Smooth muscle cell (in vitro differentiated cells): ENCODE data around the gene PIP5K1C. TPM values are rescaled to one million over a fixed set of nuclear protein-coding genes. Genes with fewer than 3 reads are reported as not detected.

Source experiments
- DNase-seq: peaks from one replicate; lab custom pipeline; 2025; ENCODE audit not compliant: unreplicated experiment; lab: John Stamatoyannopoulos, UW
- H2AFZ ChIP-seq: fragments of 200-600 bp; sonication (generic); 2 replicates; pipeline ENCODE4 v1.6.0; 2016; ENCODE audit warnings: antibody characterized with exemption, low read depth, mild to moderate bottlenecking
- H3F3A ChIP-seq: fragments of 200-600 bp; sonication (generic); 2 replicates; pipeline ENCODE4 v1.6.0; 2017; ENCODE audit warnings: antibody characterized with exemption, low read depth
- H3K27ac ChIP-seq: fragments of 200-600 bp; sonication (generic); 2 replicates; pipeline ENCODE4 v1.5.1; 2016; ENCODE audit warnings: low read depth, mild to moderate bottlenecking
- H3K27me3 ChIP-seq: fragments of 200-600 bp; sonication (generic); 2 replicates; pipeline ENCODE4 v1.6.1; 2016; ENCODE audit warnings: low read depth, mild to moderate bottlenecking
- H3K36me3 ChIP-seq: fragments of 200-600 bp; sonication (generic); 2 replicates; pipeline ENCODE4 v1.5.1; 2016; ENCODE audit warnings: low read depth
- H3K4me1 ChIP-seq: fragments of 200-600 bp; sonication (generic); 2 replicates; pipeline ENCODE4 v1.5.1; 2016; ENCODE audit warnings: low read depth
- H3K4me2 ChIP-seq: fragments of 200-600 bp; sonication (generic); 2 replicates; pipeline ENCODE4 v1.6.0; 2016; ENCODE audit warnings: mild to moderate bottlenecking
- H3K4me3 ChIP-seq: fragments of 200-600 bp; sonication (generic); 2 replicates; pipeline ENCODE4 v1.5.1; 2016; ENCODE audit warnings: mild to moderate bottlenecking
- H3K79me2 ChIP-seq: fragments of 200-600 bp; sonication (generic); 2 replicates; pipeline ENCODE4 v1.6.0; 2016; ENCODE audit warnings: low read depth, mild to moderate bottlenecking
- H3K9ac ChIP-seq: fragments of 200-600 bp; sonication (generic); 2 replicates; pipeline ENCODE4 v1.6.0; 2016; ENCODE audit warnings: low read depth
- H3K9me3 ChIP-seq: fragments of 200-600 bp; sonication (generic); replicated peaks from 2 replicates; pipeline ENCODE4 v1.5.1; 2016; ENCODE audit warnings: low read depth
- H4K20me1 ChIP-seq: fragments of 200-600 bp; sonication (generic); 2 replicates; pipeline ENCODE4 v1.6.0; 2016; ENCODE audit warnings: low read depth
- WGBS: methylation state at CpG from one replicate; pipeline ENCODE4 v1.1.7; 2016; ENCODE audit warnings: low lambda C conversion rate; 5-methylcytosine and 5-hydroxymethylcytosine counted together
- polyA plus RNA-seq: library from polyadenylated mRNA; unstranded; fragments of >200 nt; fragmentation: Nextera tagmentation; extraction: Ambion mirVana; gene quantifications from 2 replicates; pipeline ENCODE4 v1.2.1, GENCODE V29; 2016
- total RNA-seq: library from RNA; depleted of rRNA; stranded (reverse); fragments of >200 nt; gene quantifications from 2 replicates; pipeline ENCODE4 v1.2.3, GENCODE V29; 2014
- TF ChIP-seq, protein P1 (sequence below): fragments of 200-600 bp; sonication (generic); IDR thresholded peaks from 2 replicates; pipeline ENCODE4 v1.5.1; 2017; ENCODE audit warnings: borderline replicate concordance, mild to moderate bottlenecking, antibody characterized with exemption; ENCODE audit not compliant: insufficient read depth, poor library complexity, severe bottlenecking

The PIP5K1C gene
- total and polyA plus RNA-seq, 2 experiments from 2014 or later: 13.2 to 27.2 TPM

DNA sequence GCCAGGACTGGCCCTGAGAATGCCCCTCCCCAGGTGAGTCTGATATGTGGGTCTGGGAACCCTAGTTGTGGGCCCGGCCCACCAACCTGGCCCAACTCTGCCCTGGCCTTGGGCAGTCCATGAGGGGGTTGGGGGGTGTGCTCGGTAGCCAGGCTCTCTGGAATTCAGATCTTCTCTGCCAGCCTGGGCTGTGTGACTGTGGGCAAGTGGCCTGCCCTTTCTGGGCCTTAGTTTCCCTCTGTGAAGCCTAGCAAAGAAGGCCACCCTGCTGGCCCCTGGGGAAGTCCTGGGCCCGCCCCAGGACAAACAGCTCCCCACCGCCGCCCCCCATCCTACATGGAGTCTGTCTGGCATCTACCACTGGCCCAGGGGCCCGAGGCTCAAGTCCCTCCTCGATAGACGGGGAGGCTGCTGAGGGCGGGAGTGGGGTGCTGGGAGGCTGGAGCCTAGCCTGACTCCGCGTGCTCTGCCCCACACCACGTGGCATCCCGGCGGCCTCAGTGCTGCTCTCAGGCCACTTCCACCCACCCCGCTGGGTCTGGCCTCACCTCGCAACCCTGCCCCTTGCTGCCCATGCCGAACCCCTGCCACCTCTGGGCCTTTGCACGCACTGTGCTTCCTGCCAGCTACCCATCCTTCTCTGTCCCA lies 85.3 kb downstream of the PIP5K1C start:
- Histone ChIP-seq H4K20me1 (no peaks in the 10 kb centered on the region), H3K4me3 (no peak overlapping the region), H3K27me3 (no peaks in the 10 kb centered on the region), H3K9ac (no peak overlapping the region), H2AFZ (no peak overlapping the region), H3K36me3 (no peaks in the 10 kb centered on the region), H3K4me2 (no peak overlapping the region), H3K79me2 (no peaks in the 10 kb centered on the region), H3K9me3 (no peaks in the 10 kb centered on the region), H3F3A (no peaks in the 10 kb centered on the region), H3K27ac (no peak overlapping the region), H3K4me1 (no peaks in the 10 kb centered on the region)
- no peak for DNase-seq
- TF ChIP-seq, protein P1, sequence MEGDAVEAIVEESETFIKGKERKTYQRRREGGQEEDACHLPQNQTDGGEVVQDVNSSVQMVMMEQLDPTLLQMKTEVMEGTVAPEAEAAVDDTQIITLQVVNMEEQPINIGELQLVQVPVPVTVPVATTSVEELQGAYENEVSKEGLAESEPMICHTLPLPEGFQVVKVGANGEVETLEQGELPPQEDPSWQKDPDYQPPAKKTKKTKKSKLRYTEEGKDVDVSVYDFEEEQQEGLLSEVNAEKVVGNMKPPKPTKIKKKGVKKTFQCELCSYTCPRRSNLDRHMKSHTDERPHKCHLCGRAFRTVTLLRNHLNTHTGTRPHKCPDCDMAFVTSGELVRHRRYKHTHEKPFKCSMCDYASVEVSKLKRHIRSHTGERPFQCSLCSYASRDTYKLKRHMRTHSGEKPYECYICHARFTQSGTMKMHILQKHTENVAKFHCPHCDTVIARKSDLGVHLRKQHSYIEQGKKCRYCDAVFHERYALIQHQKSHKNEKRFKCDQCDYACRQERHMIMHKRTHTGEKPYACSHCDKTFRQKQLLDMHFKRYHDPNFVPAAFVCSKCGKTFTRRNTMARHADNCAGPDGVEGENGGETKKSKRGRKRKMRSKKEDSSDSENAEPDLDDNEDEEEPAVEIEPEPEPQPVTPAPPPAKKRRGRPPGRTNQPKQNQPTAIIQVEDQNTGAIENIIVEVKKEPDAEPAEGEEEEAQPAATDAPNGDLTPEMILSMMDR: no peak
- WGBS: 98% methylated on average over 8 of the region's 18 CpGs

DNA sequence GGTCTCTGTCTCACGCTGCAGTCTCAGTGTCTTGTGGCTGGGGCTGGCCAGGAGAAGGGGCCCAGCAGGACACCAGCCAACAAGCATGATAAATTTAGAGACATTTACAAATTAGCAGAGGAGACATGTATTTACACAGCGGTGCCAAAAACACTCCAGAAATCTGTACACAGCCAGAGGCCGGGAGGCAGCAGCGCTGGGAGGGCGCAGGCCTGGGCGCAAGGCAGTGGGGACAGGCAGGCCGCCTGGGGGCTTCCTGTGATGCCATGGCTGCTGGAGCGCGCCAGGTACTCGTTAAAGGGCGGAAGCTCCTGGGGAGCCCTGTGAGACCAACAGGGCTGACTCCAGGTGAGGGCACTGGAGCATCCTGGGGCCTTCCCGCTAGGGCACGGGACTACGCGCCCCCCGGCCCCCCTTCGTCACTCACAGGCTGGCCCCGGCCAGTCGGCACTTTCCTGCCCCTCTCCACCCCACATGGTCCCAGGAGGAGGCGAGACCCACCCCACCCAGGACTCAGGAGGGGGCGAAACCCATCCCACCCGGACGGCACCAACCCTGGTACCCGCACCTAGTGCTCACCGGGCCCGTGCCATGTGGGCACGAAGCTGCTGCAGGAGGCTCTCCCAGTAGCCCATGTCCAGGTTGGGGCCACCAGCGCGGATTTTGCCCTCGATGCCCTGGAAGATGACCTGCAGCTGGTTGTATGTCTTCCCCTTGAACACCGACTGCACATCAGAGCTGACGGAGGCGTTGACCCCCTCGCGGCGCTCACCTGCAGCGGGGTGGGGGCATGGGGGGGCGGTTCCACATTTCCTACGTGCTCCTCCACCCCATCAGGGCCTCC lies 86.2 kb downstream of the PIP5K1C start:
- Histone ChIP-seq H3K4me1 (no peaks in the 10 kb centered on the region), H3F3A (no peaks in the 10 kb centered on the region), H2AFZ (no peak overlapping the region), H3K27me3 (no peaks in the 10 kb centered on the region), H3K36me3 (no peaks in the 10 kb centered on the region), H4K20me1 (no peaks in the 10 kb centered on the region), H3K9me3 (no peaks in the 10 kb centered on the region), H3K9ac (no peak overlapping the region), H3K4me2 (no peak overlapping the region), H3K79me2 (no peaks in the 10 kb centered on the region), H3K27ac (no peak overlapping the region), H3K4me3 (no peak overlapping the region)
- TF ChIP-seq, protein P1: no peak
- no peak for DNase-seq
- WGBS: 94% methylated on average over 31 of the region's 39 CpGs

DNA sequence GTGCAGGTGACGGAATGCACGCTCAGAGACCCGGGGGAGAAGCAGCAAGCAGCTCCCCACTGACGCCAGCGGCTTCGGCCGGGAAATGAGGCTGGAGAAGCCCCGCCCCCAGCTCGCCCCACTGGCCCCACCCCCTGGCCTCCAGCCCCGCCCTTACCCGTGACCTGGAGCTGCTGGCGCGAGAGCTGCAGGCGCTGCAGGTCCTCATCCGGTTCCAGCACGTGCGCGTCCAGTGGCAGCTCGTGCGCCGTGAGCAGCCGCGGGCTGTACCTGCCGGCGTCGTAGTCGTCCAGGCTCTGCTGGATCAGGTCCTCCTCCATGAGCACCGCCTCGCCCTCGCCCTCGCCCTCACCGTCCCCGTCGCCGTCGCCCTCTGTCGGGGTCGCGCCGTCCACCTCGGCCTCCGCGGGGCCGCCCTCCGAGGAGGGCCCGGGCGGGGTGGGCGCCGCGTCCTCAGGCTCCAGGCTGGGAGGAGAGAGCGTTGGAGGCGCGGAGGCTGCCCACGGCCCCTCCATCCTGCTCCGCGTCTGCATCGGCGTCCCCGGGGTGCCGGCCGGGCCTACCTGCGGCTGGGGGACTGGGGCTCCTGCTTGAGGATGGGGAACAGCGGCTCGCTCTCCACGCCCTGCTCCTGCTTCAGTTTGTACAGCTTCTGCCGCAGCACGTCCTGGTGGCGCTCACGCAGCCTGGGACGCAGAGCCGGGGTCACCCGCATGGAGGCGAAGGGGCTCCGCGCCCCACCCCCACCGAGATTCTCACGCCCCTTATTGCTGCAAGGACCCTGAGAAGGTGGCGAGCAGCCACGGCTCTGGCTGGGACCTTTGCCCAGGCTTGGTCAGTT lies 87.1 kb downstream of the PIP5K1C start:
- no peak for DNase-seq
- Histone ChIP-seq H3K9me3 (no peaks in the 10 kb centered on the region), H3K4me1 (no peaks in the 10 kb centered on the region), H2AFZ (no peak overlapping the region), H3K27me3 (no peaks in the 10 kb centered on the region), H4K20me1 (no peaks in the 10 kb centered on the region), H3F3A (no peaks in the 10 kb centered on the region), H3K9ac (no peak overlapping the region), H3K4me3 (no peak overlapping the region), H3K79me2 (no peaks in the 10 kb centered on the region), H3K27ac (no peak overlapping the region), H3K4me2 (no peak overlapping the region), H3K36me3 (no peaks in the 10 kb centered on the region)
- 92% methylated on average over 62 of the region's 79 CpGs for WGBS
- TF ChIP-seq, protein P1: no peak
